AG09309 (cell line): ENCODE results near the gene LGR6.

Experiments
- DNase-seq: peaks from one replicate; pipeline ENCODE4 v3.0.0-alpha.2; 2010; ENCODE audit warnings: low read depth
- H3K4me3 ChIP-seq: 2 replicates; pipeline ENCODE4 v1.5.1; 2011; ENCODE audit warnings: mild to moderate bottlenecking, low read depth, low read length, moderate library complexity; ENCODE audit not compliant: control insufficient read depth
- TF ChIP-seq, protein P1 (sequence below): IDR thresholded peaks from 2 replicates; pipeline ENCODE4 v1.5.1; 2011; ENCODE audit warnings: mild to moderate bottlenecking, low read depth, low read length, inconsistent platforms; ENCODE audit not compliant: insufficient read depth, control insufficient read depth; ENCODE audit errors: missing control alignments

The LGR6 gene

GRCh38 chr1:202154148-202154765, 39.3 kb upstream of the LGR6 start:
- H3K4me3 ChIP-seq = no peak overlapping the region
- no peak for DNase-seq
- TF ChIP-seq, protein P1, sequence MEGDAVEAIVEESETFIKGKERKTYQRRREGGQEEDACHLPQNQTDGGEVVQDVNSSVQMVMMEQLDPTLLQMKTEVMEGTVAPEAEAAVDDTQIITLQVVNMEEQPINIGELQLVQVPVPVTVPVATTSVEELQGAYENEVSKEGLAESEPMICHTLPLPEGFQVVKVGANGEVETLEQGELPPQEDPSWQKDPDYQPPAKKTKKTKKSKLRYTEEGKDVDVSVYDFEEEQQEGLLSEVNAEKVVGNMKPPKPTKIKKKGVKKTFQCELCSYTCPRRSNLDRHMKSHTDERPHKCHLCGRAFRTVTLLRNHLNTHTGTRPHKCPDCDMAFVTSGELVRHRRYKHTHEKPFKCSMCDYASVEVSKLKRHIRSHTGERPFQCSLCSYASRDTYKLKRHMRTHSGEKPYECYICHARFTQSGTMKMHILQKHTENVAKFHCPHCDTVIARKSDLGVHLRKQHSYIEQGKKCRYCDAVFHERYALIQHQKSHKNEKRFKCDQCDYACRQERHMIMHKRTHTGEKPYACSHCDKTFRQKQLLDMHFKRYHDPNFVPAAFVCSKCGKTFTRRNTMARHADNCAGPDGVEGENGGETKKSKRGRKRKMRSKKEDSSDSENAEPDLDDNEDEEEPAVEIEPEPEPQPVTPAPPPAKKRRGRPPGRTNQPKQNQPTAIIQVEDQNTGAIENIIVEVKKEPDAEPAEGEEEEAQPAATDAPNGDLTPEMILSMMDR = no peak

- H3K4me3 ChIP-seq = no peak overlapping the region
- TF ChIP-seq, protein P1 = peak; percentile 66
- peak; percentile 24 for DNase-seq
Measured at GRCh38 chr1:202154766-202155477, 38.7 kb upstream of the LGR6 start.

GRCh38 chr1:202155478-202156021, 38.0 kb upstream of the LGR6 start:
- no peak for DNase-seq
- TF ChIP-seq, protein P1 = no peak

GRCh38 chr1:202156590-202156989, 37.0 kb upstream of the LGR6 start:
- no peak for DNase-seq
- no peak overlapping the region for H3K4me3 ChIP-seq
- TF ChIP-seq, protein P1 = no peak

More at GRCh38 chr1:202155478-202156021, 38.0 kb upstream of the LGR6 start:
- H3K4me3 ChIP-seq = no peak overlapping the region

GRCh38 chr1:202157945-202158344, 35.7 kb upstream of the LGR6 start:
- no peak for DNase-seq
- no peak overlapping the region for H3K4me3 ChIP-seq
- TF ChIP-seq, protein P1 = no peak

DNA sequence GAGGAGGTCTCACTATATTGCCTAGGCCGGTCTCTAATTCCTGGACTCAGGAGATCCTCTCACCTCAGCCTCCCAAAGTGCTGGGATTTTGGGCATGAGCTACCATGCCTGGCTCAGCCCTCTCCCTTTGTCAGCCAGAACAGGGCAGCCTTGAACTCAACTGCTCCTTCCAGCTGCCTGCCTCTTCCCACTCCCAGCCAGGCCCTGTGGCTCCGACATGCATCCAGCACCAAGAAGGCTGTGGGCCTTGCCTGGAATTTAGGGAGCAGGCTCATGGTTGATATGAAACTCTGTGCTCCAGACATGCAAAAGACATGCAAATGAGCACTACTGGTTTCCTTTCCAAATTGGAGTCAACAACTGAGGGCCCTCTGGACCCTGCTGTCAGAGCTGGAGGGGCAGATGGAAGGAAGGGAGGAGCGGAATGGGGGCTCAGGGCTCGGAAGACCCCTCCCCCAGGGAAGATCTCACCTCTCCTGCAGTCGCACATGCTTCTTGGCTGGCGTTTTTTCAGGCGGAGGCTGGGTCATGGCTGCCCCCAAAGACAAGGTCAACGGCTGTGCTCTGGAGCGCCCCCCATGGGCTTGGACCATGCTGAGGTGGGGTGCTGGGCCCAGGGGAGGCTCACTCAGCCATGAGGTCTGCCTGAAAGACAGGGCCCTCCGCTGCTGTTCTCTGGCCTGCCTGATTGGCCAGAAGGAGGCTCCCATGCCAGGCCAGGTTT, 34.6 kb upstream of the LGR6 start:
- TF ChIP-seq, protein P1 = no peak
- no peak overlapping the region for H3K4me3 ChIP-seq
- no peak for DNase-seq
